ENCODE data around the gene PLCH1.
A peak's percentile ranks its signal among the peaks of the same experiment; 100 is the strongest.

PLCH1 gene

GRCh38 chr3:155512867-155513261 lies 232.0 kb downstream of the PLCH1 start:
- DNase-seq (ENCODE audit: insufficient read length, low spot score) = no peak
- FAIRE-seq = no peak
- no peak for TF ChIP-seq POLR2A (IDR thresholded peaks at IDR 0.05; ENCODE audit: low read depth, low read length)

GRCh38 chr3:155512175-155512866 lies 232.6 kb downstream of the PLCH1 start:
- FAIRE-seq = no peak

GRCh38 chr3:155504682-155505081 lies 240.2 kb downstream of the PLCH1 start:
- DNase-seq (ENCODE audit: insufficient read length, low spot score) = no peak
- TF ChIP-seq POLR2A (IDR thresholded peaks at IDR 0.05; ENCODE audit: low read depth, low read length) = no peak
- FAIRE-seq = no peak

More at GRCh38 chr3:155512175-155512866, 232.6 kb downstream of the PLCH1 start:
- no peak for TF ChIP-seq POLR2A (IDR thresholded peaks at IDR 0.05; ENCODE audit: low read depth, low read length)
- no peak for DNase-seq (ENCODE audit: insufficient read length, low spot score)

- FAIRE-seq (no peak), DNase-seq (ENCODE audit: insufficient read length, low spot score) (no peak)
- no peak for TF ChIP-seq POLR2A (IDR thresholded peaks at IDR 0.05; ENCODE audit: low read depth, low read length)
Observed at GRCh38 chr3:155502630-155503029, 242.2 kb downstream of the PLCH1 start.

- FAIRE-seq = peak; percentile 60
- no peak for TF ChIP-seq POLR2A (IDR thresholded peaks at IDR 0.05; ENCODE audit: low read depth, low read length)
- DNase-seq (ENCODE audit: insufficient read length, low spot score) = no peak
Observed at GRCh38 chr3:155500194-155500818, 244.6 kb downstream of the PLCH1 start.

GRCh38 chr3:155497930-155498647 lies 246.8 kb downstream of the PLCH1 start:
- TF ChIP-seq POLR2A (IDR thresholded peaks at IDR 0.05; ENCODE audit: low read depth, low read length) = no peak
- FAIRE-seq (peak; percentile 100), DNase-seq (ENCODE audit: insufficient read length, low spot score) (peak; percentile 33)

- no peak for TF ChIP-seq POLR2A (IDR thresholded peaks at IDR 0.05; ENCODE audit: low read depth, low read length)
- DNase-seq (ENCODE audit: insufficient read length, low spot score) (no peak), FAIRE-seq (no peak)
Observed at GRCh38 chr3:155496206-155496605, 248.7 kb downstream of the PLCH1 start.

- no peak for TF ChIP-seq POLR2A (IDR thresholded peaks at IDR 0.05; ENCODE audit: low read depth, low read length)
- no peak for FAIRE-seq
- DNase-seq (ENCODE audit: insufficient read length, low spot score) = no peak
Observed at GRCh38 chr3:155495387-155495786, 249.5 kb downstream of the PLCH1 start.

GRCh38 chr3:155494332-155494731 lies 250.5 kb downstream of the PLCH1 start:
- FAIRE-seq (no peak), DNase-seq (ENCODE audit: insufficient read length, low spot score) (no peak)
- TF ChIP-seq POLR2A (IDR thresholded peaks at IDR 0.05; ENCODE audit: low read depth, low read length) = no peak

GRCh38 chr3:155492841-155493240 lies 252.0 kb downstream of the PLCH1 start:
- TF ChIP-seq POLR2A (IDR thresholded peaks at IDR 0.05; ENCODE audit: low read depth, low read length) = no peak
- FAIRE-seq (no peak), DNase-seq (ENCODE audit: insufficient read length, low spot score) (no peak)

GRCh38 chr3:155491696-155492095 lies 253.2 kb downstream of the PLCH1 start:
- DNase-seq (ENCODE audit: insufficient read length, low spot score) (no peak), FAIRE-seq (no peak)
- no peak for TF ChIP-seq POLR2A (IDR thresholded peaks at IDR 0.05; ENCODE audit: low read depth, low read length)

GRCh38 chr3:155488671-155489070 lies 256.2 kb downstream of the PLCH1 start:
- TF ChIP-seq POLR2A (IDR thresholded peaks at IDR 0.05; ENCODE audit: low read depth, low read length) = no peak
- DNase-seq (ENCODE audit: insufficient read length, low spot score) (no peak), FAIRE-seq (no peak)

GRCh38 chr3:155485897-155486296 lies 259.0 kb downstream of the PLCH1 start:
- DNase-seq (ENCODE audit: insufficient read length, low spot score) = no peak
- no peak for TF ChIP-seq POLR2A (IDR thresholded peaks at IDR 0.05; ENCODE audit: low read depth, low read length)
- FAIRE-seq = no peak

GRCh38 chr3:155481591-155481990 lies 263.3 kb downstream of the PLCH1 start:
- no peak for TF ChIP-seq POLR2A (IDR thresholded peaks at IDR 0.05; ENCODE audit: low read depth, low read length)

More at GRCh38 chr3:155481591-155481990, 263.3 kb downstream of the PLCH1 start:
- DNase-seq (ENCODE audit: insufficient read length, low spot score) (no peak), FAIRE-seq (no peak)

All from H54 (cell line).